ENCODE data around the gene ZNF343. TPM values are rescaled to one million over a fixed set of nuclear protein-coding genes. Genes with fewer than 3 reads are reported as not detected.

Gene ZNF343
- total and polyA plus RNA-seq, 2 of the 4 experiments (the other 2 are of a cell fraction) = 7.8 to 26.2 TPM

DNA sequence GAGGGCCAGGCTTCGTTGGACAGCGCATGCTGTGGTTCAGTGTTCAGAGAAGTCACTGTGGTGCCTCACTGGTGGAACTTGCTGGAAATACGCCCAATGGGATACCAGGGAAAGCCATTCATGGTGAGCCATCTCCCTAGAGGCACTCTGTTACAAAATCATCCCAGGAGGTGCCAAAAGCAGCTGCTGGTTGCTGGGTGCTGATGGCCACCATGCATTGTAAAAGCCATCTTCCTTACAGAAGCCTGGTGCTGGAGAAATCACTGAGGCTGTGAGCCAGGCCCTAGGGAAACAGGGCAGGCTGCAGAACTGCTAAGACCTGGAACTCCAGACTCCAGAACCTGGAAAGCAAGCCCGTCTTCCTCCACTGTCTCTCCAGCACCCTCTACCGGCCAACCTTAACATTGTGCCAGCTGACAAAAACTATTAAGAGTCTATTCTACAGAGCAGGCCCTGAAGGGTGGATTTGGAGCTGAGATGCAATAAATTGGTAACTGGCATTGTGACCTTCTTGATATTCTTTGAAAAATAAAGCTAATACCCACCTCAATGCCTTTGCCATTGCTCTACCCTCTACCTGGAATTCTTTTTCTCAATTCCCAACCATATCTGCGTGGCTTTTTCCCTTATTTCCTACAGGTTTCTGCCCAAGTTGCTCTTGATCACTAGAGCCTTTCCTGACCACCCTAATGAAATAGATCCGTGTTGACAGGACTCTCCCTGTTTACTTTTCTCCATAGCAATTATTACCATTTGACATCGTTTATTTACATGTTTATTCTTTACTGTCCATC, 56.6 kb downstream of the ZNF343 start:
- POLR2A ChIA-PET (ENCODE audit: unreplicated experiment) = no interaction called here
- ATAC-seq (ENCODE audit: low read depth) = peak; percentile 90

More for the DNA sequence above, 56.6 kb downstream of the ZNF343 start:
- Histone ChIP-seq H2AK9ac (replicated peaks; ENCODE audit: low read depth, low read length, poor library complexity) (no peak overlapping the region), H3K4ac (ENCODE audit: low read depth, low read length) (no peak overlapping the region), H3K9ac (ENCODE audit: low read depth, low read length) (no peak overlapping the region), H4K8ac (ENCODE audit: low read depth in 2 of 2, low read length in 2 of 2) (no peak overlapping the region), H4K5ac (ENCODE audit: low read depth, low read length) (no peak overlapping the region), H2BK20ac (ENCODE audit: low read depth, low read length) (no peak overlapping the region), H3K14ac (replicated peaks; ENCODE audit: low read depth, low read length) (no peak overlapping the region), H3K9me3 (ENCODE audit: control insufficient read depth, insufficient read depth, low read length) (no peaks in the 10 kb centered on the region), H3K79me1 (ENCODE audit: low read depth in 1 of 2, low read length in 2 of 2) (no peaks in the 10 kb centered on the region), H3K9me1 (ENCODE audit: insufficient read depth, low read length) (no peaks in the 10 kb centered on the region), H3K4me2 (ENCODE audit: low read depth, low read length) (no peak overlapping the region), H3K4me1 (ENCODE audit: control insufficient read depth, insufficient read depth, low read length) (no peaks in the 10 kb centered on the region), H2BK15ac (ENCODE audit: low read depth, low read length) (no peak overlapping the region), H4K91ac (ENCODE audit: insufficient read depth, low read depth, low read length) (no peak overlapping the region), H3K56ac (ENCODE audit: extremely low read depth, insufficient read depth, low read length) (no peak overlapping the region), H3K27me3 (ENCODE audit: control insufficient read depth, insufficient read depth, low read length) (no peaks in the 10 kb centered on the region), H2BK5ac (ENCODE audit: low read depth, low read length, poor library complexity, severe bottlenecking) (no peak overlapping the region), H3K23ac (ENCODE audit: low read depth, low read length) (no peak overlapping the region), H2AFZ (replicated peaks; ENCODE audit: low read length, poor library complexity) (no peak overlapping the region), H2BK120ac (ENCODE audit: low read depth, low read length) (no peak overlapping the region), H3K18ac (ENCODE audit: low read depth, low read length) (no peak overlapping the region), H3K36me3 (ENCODE audit: control insufficient read depth, insufficient read depth, low read length) (no peaks in the 10 kb centered on the region), H4K20me1 (ENCODE audit: insufficient read depth, low read length) (no peaks in the 10 kb centered on the region), H3K4me3 (ENCODE audit: insufficient read depth, low read depth, low read length) (no peak overlapping the region), H3K27ac (ENCODE audit: insufficient read depth, low read length) (no peak overlapping the region), H2AK5ac (ENCODE audit: low read depth, low read length) (no peak overlapping the region)
- no TSS peak for BruUV-seq (replicated peaks)
- TF ChIP-seq, protein P1, sequence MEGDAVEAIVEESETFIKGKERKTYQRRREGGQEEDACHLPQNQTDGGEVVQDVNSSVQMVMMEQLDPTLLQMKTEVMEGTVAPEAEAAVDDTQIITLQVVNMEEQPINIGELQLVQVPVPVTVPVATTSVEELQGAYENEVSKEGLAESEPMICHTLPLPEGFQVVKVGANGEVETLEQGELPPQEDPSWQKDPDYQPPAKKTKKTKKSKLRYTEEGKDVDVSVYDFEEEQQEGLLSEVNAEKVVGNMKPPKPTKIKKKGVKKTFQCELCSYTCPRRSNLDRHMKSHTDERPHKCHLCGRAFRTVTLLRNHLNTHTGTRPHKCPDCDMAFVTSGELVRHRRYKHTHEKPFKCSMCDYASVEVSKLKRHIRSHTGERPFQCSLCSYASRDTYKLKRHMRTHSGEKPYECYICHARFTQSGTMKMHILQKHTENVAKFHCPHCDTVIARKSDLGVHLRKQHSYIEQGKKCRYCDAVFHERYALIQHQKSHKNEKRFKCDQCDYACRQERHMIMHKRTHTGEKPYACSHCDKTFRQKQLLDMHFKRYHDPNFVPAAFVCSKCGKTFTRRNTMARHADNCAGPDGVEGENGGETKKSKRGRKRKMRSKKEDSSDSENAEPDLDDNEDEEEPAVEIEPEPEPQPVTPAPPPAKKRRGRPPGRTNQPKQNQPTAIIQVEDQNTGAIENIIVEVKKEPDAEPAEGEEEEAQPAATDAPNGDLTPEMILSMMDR (conservative IDR thresholded peaks at IDR 0.05; ENCODE audit: low read depth, low read length) = peak; percentile 79
- peak; percentile 52 for TF ChIP-seq SMC3 (IDR thresholded peaks at IDR 0.05; ENCODE audit: low read depth, low read length)
- no peak for TF ChIP-seq MAZ (IDR thresholded peaks at IDR 0.05; ENCODE audit: borderline replicate concordance, low read depth, low read length)
- TF ChIP-seq RAD21 (IDR thresholded peaks at IDR 0.05; ENCODE audit: low read length) = peak; percentile 65
- dilution Hi-C loops (cut with HindIII; ENCODE audit: low sequenced_read_pairs, unreplicated experiment) = no loop called here
- in situ Hi-C loops (cut with MboI; ENCODE audit: low sequenced_read_pairs) = loop anchor here (10.0 to 25.0 kb wide), 2 partner anchors 247 to 690 kb away; no protein-coding TSS in a partner anchor
- WGBS, 2 experiments (ENCODE audit: extremely low coverage in 2 of 2, insufficient read length in 1 of 2) = 64% methylated on average over 5 of the region's 8 CpGs; no CpG with 5 or more reads in 1 of the 2 experiments
- CTCF ChIA-PET = interaction anchor here (0.7 to 2.6 kb wide), 4 partner anchors 17 to 244 kb away, joined by 3 to 13 read pairs (median 4); no protein-coding TSS in a partner anchor
- peak; percentile 62 for DNase-seq
- intact Hi-C loops (cut with micrococcal nuclease) = loop anchor here (1.0 to 10.0 kb wide), 4 partner anchors 245 to 690 kb away; no protein-coding TSS in a partner anchor

Data from IMR-90 (cell line).